ENCODE results near the gene DNAJC7. TPM values are rescaled to one million over a fixed set of nuclear protein-coding genes. Genes with fewer than 3 reads are reported as not detected.
"Not testable (repeated sequence)": the region's sequence is repeated elsewhere in the genome, so short reads cannot be mapped to it uniquely, and the experiment has no call there.

The DNAJC7 gene
- total RNA-seq, 4 donors from 2014 or later: 62.6 to 84.0 (median 65.6) TPM

DNA sequence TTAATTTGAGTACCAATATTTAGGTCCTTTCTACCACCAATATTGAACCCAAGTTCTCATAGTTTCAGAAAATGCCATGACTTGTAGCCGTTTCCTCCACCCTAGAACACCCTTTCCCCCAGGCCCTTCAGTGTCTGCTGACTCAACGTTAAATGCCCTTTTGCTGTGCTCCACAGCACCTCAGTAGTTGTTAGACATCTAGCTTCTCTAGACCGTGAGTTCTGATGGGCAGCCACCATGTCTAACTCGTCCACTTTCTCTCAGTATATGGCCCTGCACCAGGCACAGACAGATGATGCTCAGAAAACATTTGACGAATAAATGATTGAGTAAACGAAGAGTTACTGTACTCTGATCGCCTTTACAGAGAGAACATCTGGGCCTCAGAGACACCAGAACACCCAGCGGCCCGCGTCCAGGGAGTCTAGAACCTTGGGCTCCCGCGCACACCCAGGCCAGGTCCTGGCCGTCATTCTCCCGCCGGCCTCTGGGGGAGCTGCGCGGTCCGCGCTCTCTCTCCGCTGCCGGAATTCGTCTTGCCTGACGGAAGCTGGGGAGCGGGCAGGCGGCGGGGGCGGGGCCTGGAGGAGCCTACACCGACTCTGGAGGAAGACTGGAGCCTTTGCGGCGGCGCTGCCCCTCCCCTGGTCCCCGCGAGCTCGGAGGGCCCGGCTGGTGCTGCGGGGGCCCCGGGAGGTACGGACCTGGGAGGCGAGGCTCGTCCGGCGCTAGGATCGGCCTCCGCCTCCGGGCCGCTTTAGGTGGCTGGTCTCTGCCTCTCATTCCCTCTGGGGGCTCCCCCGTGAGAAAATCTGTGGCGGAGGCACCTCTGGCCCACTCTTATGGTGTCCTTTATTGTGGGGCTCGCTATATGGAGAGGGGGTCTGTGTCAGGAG lies 2.5 kb upstream of the DNAJC7 start, which contains the start of gene NKIRAS2:
NKIRAS2 (plus strand) TSS at position 582 of the 896 bp plus-strand sequence. CDS start 1,488 bp downstream, outside the sequence.
- TF ChIP-seq, protein P1, sequence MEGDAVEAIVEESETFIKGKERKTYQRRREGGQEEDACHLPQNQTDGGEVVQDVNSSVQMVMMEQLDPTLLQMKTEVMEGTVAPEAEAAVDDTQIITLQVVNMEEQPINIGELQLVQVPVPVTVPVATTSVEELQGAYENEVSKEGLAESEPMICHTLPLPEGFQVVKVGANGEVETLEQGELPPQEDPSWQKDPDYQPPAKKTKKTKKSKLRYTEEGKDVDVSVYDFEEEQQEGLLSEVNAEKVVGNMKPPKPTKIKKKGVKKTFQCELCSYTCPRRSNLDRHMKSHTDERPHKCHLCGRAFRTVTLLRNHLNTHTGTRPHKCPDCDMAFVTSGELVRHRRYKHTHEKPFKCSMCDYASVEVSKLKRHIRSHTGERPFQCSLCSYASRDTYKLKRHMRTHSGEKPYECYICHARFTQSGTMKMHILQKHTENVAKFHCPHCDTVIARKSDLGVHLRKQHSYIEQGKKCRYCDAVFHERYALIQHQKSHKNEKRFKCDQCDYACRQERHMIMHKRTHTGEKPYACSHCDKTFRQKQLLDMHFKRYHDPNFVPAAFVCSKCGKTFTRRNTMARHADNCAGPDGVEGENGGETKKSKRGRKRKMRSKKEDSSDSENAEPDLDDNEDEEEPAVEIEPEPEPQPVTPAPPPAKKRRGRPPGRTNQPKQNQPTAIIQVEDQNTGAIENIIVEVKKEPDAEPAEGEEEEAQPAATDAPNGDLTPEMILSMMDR (IDR thresholded peaks at IDR 0.05): peak; percentile 72 to 97 (median 90)
- peak in 1 of 2 donors; percentile 61 for TF ChIP-seq POLR2A (IDR thresholded peaks at IDR 0.05)
- peak within 1 kb of the TSS; percentile 56 to 94 (median 71) for H3K4me3 ChIP-seq (replicated peaks in 1 of 3)
- peaks cover 36 to 43% of the 10 kb centered on the region in 2 donors for H3K4me1 ChIP-seq
- H3K27me3 ChIP-seq: no peaks in the 10 kb centered on the region
- intact Hi-C loops (cut with DNase I): loop anchor here (5.0 kb wide), 2 partner anchors 47 to 98 kb away; no protein-coding TSS in a partner anchor
- no peaks in the 10 kb centered on the region for H3K9me3 ChIP-seq
- peaks cover 20 to 21% of the 10 kb centered on the region in 2 donors for H3K36me3 ChIP-seq
- WGBS, 2 donors: 25 to 30% methylated on average over 9 to 12 of the region's 49 CpGs
- H3K27ac ChIP-seq: peak within 1 kb of the TSS; percentile 61 to 85 (median 62)
- peak; percentile 94 for DNase-seq

DNA sequence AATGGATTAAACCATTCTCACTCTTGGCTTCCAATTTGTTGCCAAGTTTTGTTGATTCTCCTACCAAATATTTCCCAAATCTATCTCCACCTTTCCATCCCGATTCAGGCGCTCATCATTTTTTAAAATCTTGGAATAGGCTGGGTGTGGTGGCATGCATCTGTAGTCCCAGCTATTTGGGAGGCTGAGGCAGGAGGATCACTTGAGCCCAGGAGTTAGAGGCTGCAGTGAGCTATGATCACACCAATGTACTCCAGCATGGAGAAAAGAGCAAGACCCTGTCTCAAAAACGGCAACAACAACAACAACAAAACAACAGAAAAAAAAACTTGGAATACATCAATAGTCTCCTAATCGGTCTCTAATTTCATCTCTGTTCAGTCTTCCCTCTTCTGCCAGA lies 1.7 kb upstream of the DNAJC7 start:
- Histone ChIP-seq H3K4me3 (replicated peaks in 1 of 3) (no peak overlapping the region), H3K27ac (no peak overlapping the region), H3K4me1 (peaks cover 35 to 37% of the 10 kb centered on the region in 2 donors), H3K9me3 (no peaks in the 10 kb centered on the region), H3K27me3 (no peaks in the 10 kb centered on the region), H3K36me3 (peaks cover 17 to 20% of the 10 kb centered on the region in 2 donors)
- DNase-seq: no peak
- intact Hi-C loops (cut with DNase I): no loop called here
- TF ChIP-seq, protein P1 (IDR thresholded peaks at IDR 0.05): no peak
- no peak for TF ChIP-seq POLR2A (IDR thresholded peaks at IDR 0.05)
- WGBS, 2 donors: 94 to 96% methylated on average over 4 of the region's 4 CpGs

DNA sequence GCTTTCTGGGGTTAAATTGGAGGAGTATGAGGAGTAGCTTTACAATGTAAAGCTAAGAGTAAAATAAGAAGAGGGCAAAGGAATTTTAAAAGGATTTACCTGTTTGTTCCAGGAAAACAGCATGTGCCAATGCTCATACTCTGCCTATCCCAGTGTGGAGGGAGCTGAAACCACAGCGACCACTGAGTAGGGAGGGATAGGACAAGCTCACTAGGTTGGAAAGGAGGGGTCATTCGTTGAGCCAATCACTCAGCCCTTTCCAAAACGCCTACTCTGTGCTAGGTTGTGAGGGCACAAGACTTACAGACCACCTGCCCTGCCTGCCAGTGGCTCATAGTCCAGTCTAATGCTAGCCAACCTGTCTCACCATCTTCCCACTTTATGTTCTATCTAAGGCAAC lies 1.1 kb upstream of the DNAJC7 start:
- no peak for DNase-seq
- TF ChIP-seq POLR2A (IDR thresholded peaks at IDR 0.05): no peak
- TF ChIP-seq, protein P1 (IDR thresholded peaks at IDR 0.05): no peak
- H3K27me3 ChIP-seq: no peaks in the 10 kb centered on the region
- H3K36me3 ChIP-seq: peaks cover 11 to 13% of the 10 kb centered on the region in 2 donors
- H3K4me1 ChIP-seq: peaks cover 34 to 37% of the 10 kb centered on the region in 2 donors
- intact Hi-C loops (cut with DNase I): no loop called here
- 29 to 35% methylated on average over 3 of the region's 3 CpGs for WGBS, 2 donors
- H3K4me3 ChIP-seq (replicated peaks in 1 of 3): peak overlapping the region in 1 of 3 donors; percentile 85
- H3K27ac ChIP-seq: peak overlapping the region in 2 of 3 donors; percentile 86 to 95
- H3K9me3 ChIP-seq: no peaks in the 10 kb centered on the region

DNA sequence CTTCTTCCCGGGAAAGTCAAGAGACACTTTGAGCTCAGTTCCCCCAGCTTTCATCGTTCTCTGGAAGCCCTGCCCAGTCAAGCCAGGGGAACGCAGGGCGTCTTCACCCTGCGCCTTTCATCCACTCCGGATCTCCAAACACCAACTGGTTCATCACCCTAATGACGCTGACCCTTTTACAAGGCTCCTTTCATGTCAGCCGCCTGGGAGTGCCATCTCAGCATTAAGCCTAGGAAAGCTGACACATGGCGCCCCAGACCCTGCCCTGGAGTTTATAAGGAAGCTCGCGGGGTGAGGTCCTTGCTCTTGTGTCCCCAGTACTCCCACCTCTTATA lies 594 bp upstream of the DNAJC7 start:
- peaks cover 34 to 37% of the 10 kb centered on the region in 2 donors for H3K4me1 ChIP-seq
- 5 to 10% methylated on average over 11 of the region's 11 CpGs for WGBS, 2 donors
- H3K9me3 ChIP-seq: no peaks in the 10 kb centered on the region
- intact Hi-C loops (cut with DNase I): no loop called here
- H3K27ac ChIP-seq: peak overlapping the region; percentile 86 to 95 (median 91)
- no peaks in the 10 kb centered on the region for H3K27me3 ChIP-seq
- peak overlapping the region; percentile 28 to 85 (median 80) for H3K4me3 ChIP-seq (replicated peaks in 1 of 3)
- DNase-seq: no peak
- H3K36me3 ChIP-seq: peaks cover 6 to 8% of the 10 kb centered on the region in 2 donors
- TF ChIP-seq, protein P1 (IDR thresholded peaks at IDR 0.05): no peak

DNA sequence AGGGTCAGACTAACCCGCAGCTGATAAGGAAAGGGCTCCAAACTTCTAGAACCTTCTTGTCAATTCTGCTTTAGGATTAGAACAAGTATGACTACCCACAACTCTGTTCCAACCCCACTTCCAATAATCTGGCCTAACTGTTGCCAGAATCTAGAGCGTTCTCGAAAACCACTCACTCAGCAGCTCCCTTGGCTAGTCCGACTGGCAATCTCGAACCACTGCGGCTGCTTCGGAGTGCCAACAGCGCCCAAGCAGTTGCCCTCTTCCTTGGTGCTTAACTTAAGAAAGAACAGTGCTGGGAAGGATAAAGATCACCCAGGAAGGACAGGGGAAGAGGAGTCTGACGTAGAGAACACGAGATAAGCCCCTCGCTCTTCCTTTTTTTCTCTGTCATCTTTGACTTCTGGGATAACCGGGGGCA lies 818 bp downstream of the DNAJC7 start:
- 3 to 7% methylated on average over 10 to 12 of the region's 12 CpGs for WGBS, 2 donors
- Histone ChIP-seq H3K36me3 (no peaks in the 10 kb centered on the region), H3K4me3 (replicated peaks in 1 of 3) (peak overlapping the region; percentile 28 to 85 (median 80)), H3K27ac (peak overlapping the region; percentile 86 to 95 (median 91)), H3K9me3 (no peaks in the 10 kb centered on the region), H3K27me3 (no peaks in the 10 kb centered on the region), H3K4me1 (peaks cover 32 to 37% of the 10 kb centered on the region in 2 donors)
- DNase-seq: no peak
- intact Hi-C loops (cut with DNase I): no loop called here
- TF ChIP-seq, protein P1 (IDR thresholded peaks at IDR 0.05): no peak
- peak in 1 of 2 donors; percentile 6 for TF ChIP-seq POLR2A (IDR thresholded peaks at IDR 0.05)

DNA sequence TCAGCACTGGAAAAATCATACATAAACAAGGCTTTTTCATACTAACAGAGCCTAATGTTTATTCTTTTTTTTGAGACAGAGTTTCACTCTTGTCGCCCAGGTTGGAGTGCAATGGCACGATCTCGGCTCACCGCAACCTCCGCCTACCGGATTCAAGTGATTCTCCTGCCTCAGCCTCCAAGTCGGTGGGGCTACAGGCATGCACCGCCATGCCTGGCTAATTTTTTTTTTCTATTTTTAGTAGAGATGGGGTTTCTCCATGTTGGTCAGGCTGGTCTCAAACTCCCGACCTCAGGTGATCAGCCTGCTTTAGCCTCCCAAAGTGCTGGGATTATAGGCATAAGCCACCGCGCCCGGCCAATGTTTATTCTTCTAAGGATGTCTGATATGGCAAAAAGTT lies 3.5 kb downstream of the DNAJC7 start:
- 92 to 96% methylated on average over 12 of the region's 12 CpGs for WGBS, 2 donors
- H3K27ac ChIP-seq; intact Hi-C loops (cut with DNase I); DNase-seq; H3K9me3 ChIP-seq; H3K36me3 ChIP-seq; H3K27me3 ChIP-seq; H3K4me3 ChIP-seq (replicated peaks in 1 of 3): not testable (repeated sequence)
- peaks cover 22 to 32% of the 10 kb centered on the region in 2 donors for H3K4me1 ChIP-seq

DNA sequence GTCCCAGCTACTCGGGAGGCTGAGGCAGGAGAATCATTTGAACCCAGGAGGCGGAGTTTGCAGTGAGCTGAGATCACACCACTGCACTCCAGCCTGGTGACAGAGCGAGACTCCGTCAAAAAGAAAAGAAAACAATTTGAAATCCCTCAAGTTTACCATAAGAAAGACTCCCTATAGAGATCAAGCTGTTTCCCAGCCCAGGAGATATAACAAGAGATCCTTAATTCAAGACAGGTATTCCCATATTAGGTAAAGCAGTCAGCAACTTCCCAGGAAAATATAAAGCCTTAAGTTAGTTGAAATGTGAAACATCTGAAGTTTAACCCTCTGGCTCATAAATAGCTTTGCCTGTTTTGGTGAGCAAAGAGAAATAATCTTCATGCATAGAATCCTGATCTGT lies 4.9 kb downstream of the DNAJC7 start:
- peaks cover 18 to 31% of the 10 kb centered on the region in 2 donors for H3K4me1 ChIP-seq
- H3K27ac ChIP-seq: not testable (repeated sequence)
- WGBS, 2 donors: 81 to 89% methylated on average over 4 of the region's 4 CpGs

More for the DNA sequence above, 4.9 kb downstream of the DNAJC7 start:
- H3K9me3 ChIP-seq; H3K4me3 ChIP-seq (replicated peaks in 1 of 3); DNase-seq; intact Hi-C loops (cut with DNase I); H3K36me3 ChIP-seq; H3K27me3 ChIP-seq: not testable (repeated sequence)
